ENCODE results near the gene R3HCC1L. TPM values are rescaled to one million over a fixed set of nuclear protein-coding genes. Genes with fewer than 3 reads are reported as not detected.

Gene R3HCC1L
- total RNA-seq, 1 experiment from 2014 or later, result 10.7 TPM

- ChIA-PET CTCF (interaction anchor here (0.6 to 8.7 kb wide), 2 partner anchors 69 to 275 kb away, joined by 6 to 52 read pairs; no protein-coding TSS in a partner anchor), POLR2A (no interaction called here)
- Mint-ChIP-seq H3K4me3 (ENCODE audit: unreplicated experiment) (no peak overlapping the region), H3K27me3 (ENCODE audit: insufficient read depth, unreplicated experiment) (no peaks in the 10 kb centered on the region), H3K27ac (ENCODE audit: low read depth, unreplicated experiment) (no peak overlapping the region), H3K9me3 (ENCODE audit: unreplicated experiment) (no peaks in the 10 kb centered on the region), H3K36me3 (ENCODE audit: insufficient read depth, unreplicated experiment) (peaks cover 54% of the 10 kb centered on the region), H3K4me1 (ENCODE audit: insufficient read depth, unreplicated experiment) (no peaks in the 10 kb centered on the region)
- DNase-seq (ENCODE audit: unreplicated experiment), result no peak
- intact Hi-C loops (cut with micrococcal nuclease), result no loop called here
- TF ChIP-seq CTCF (IDR thresholded peaks at IDR 0.05; ENCODE audit: unreplicated experiment), result no peak
- no TSS peak for BruUV-seq (replicated peaks)
Observed at GRCh38 chr10:98240524-98240923, 106.1 kb downstream of the R3HCC1L start.

GRCh38 chr10:98242823-98243222, 108.4 kb downstream of the R3HCC1L start:
- H3K36me3 Mint-ChIP-seq (ENCODE audit: insufficient read depth, unreplicated experiment), result peaks cover 48% of the 10 kb centered on the region
- no peak overlapping the region for H3K4me3 Mint-ChIP-seq (ENCODE audit: unreplicated experiment)
- BruUV-seq (replicated peaks), result no TSS peak
- intact Hi-C loops (cut with micrococcal nuclease), result loop anchor here (1.0 kb wide), 1 partner anchor 66 kb away; no protein-coding TSS in a partner anchor
- peak; percentile 40 for TF ChIP-seq CTCF (IDR thresholded peaks at IDR 0.05; ENCODE audit: unreplicated experiment)
- H3K4me1 Mint-ChIP-seq (ENCODE audit: insufficient read depth, unreplicated experiment), result no peaks in the 10 kb centered on the region
- H3K9me3 Mint-ChIP-seq (ENCODE audit: unreplicated experiment), result no peaks in the 10 kb centered on the region
- ChIA-PET CTCF (interaction anchor here (0.6 to 8.7 kb wide), 11 partner anchors 23 to 1044 kb away, joined by 3 to 52 read pairs (median 4); no protein-coding TSS in a partner anchor), POLR2A (interaction anchor here (0.6 kb wide), 1 partner anchor 1413 kb away, joined by 3 read pairs; no protein-coding TSS in a partner anchor)
- peak overlapping the region; percentile 5 for H3K27ac Mint-ChIP-seq (ENCODE audit: low read depth, unreplicated experiment)
- no peaks in the 10 kb centered on the region for H3K27me3 Mint-ChIP-seq (ENCODE audit: insufficient read depth, unreplicated experiment)
- no peak for DNase-seq (ENCODE audit: unreplicated experiment)

GRCh38 chr10:98244141-98244540, 109.7 kb downstream of the R3HCC1L start:
- H3K9me3 Mint-ChIP-seq (ENCODE audit: unreplicated experiment), result no peaks in the 10 kb centered on the region
- H3K4me1 Mint-ChIP-seq (ENCODE audit: insufficient read depth, unreplicated experiment), result no peaks in the 10 kb centered on the region
- H3K27ac Mint-ChIP-seq (ENCODE audit: low read depth, unreplicated experiment), result no peak overlapping the region
- BruUV-seq (replicated peaks), result TSS peak; percentile 40
- no peak for DNase-seq (ENCODE audit: unreplicated experiment)
- intact Hi-C loops (cut with micrococcal nuclease), result no loop called here
- ChIA-PET POLR2A (no interaction called here), CTCF (interaction anchor here (1.5 to 8.7 kb wide), 2 partner anchors 19 to 66 kb away, joined by 3 to 52 read pairs; no protein-coding TSS in a partner anchor)
- no peaks in the 10 kb centered on the region for H3K27me3 Mint-ChIP-seq (ENCODE audit: insufficient read depth, unreplicated experiment)
- H3K36me3 Mint-ChIP-seq (ENCODE audit: insufficient read depth, unreplicated experiment), result peaks cover 52% of the 10 kb centered on the region
- TF ChIP-seq CTCF (IDR thresholded peaks at IDR 0.05; ENCODE audit: unreplicated experiment), result no peak
- no peak overlapping the region for H3K4me3 Mint-ChIP-seq (ENCODE audit: unreplicated experiment)

GRCh38 chr10:98244586-98244985, 110.1 kb downstream of the R3HCC1L start:
- no TSS peak for BruUV-seq (replicated peaks)
- POLR2A ChIA-PET, result no interaction called here
- Mint-ChIP-seq H3K27ac (ENCODE audit: low read depth, unreplicated experiment) (no peak overlapping the region), H3K27me3 (ENCODE audit: insufficient read depth, unreplicated experiment) (no peaks in the 10 kb centered on the region), H3K9me3 (ENCODE audit: unreplicated experiment) (no peaks in the 10 kb centered on the region), H3K4me3 (ENCODE audit: unreplicated experiment) (no peak overlapping the region), H3K36me3 (ENCODE audit: insufficient read depth, unreplicated experiment) (peaks cover 51% of the 10 kb centered on the region), H3K4me1 (ENCODE audit: insufficient read depth, unreplicated experiment) (no peaks in the 10 kb centered on the region)
- intact Hi-C loops (cut with micrococcal nuclease), result no loop called here
- DNase-seq (ENCODE audit: unreplicated experiment), result no peak
- CTCF ChIA-PET, result interaction anchor here (1.0 to 8.7 kb wide), 3 partner anchors 18 to 65 kb away, joined by 3 to 52 read pairs (median 3); no protein-coding TSS in a partner anchor
- no peak for TF ChIP-seq CTCF (IDR thresholded peaks at IDR 0.05; ENCODE audit: unreplicated experiment)

Measured in MCF 10A (cell line).